HG03520 (cell line): ENCODE results near the gene B4GALNT4.
"Not testable (repeated sequence)": the region's sequence is repeated elsewhere in the genome, so short reads cannot be mapped to it uniquely, and the experiment has no call there.

ENCODE experiments used
- ATAC-seq: cut with Tn5 transposase; IDR thresholded peaks from one replicate; pipeline ENCODE4 v1.9.1; 2021; ENCODE audit warnings: mild to moderate bottlenecking, moderate library complexity; ENCODE audit not compliant: unreplicated experiment

B4GALNT4 gene

GRCh38 chr11:369336-370018, at the start of gene B4GALNT4:
B4GALNT4 (plus strand) TSS chr11:369499; CDS start chr11:369804, 305 bp downstream.
- no peak for ATAC-seq

- not testable (repeated sequence) for ATAC-seq
These were observed 49.4 kb upstream of the B4GALNT4 start for GRCh38 chr11:319888-320273.

- no peak for ATAC-seq
These were observed 45.1 kb upstream of the B4GALNT4 start for GRCh38 chr11:324156-324555.

GRCh38 chr11:324593-325517, 44.4 kb upstream of the B4GALNT4 start:
- ATAC-seq = not testable (repeated sequence)

GRCh38 chr11:325796-326591, 43.3 kb upstream of the B4GALNT4 start:
- no peak for ATAC-seq

GRCh38 chr11:326592-326841, 42.8 kb upstream of the B4GALNT4 start:
- ATAC-seq = no peak

GRCh38 chr11:326842-327580, 42.3 kb upstream of the B4GALNT4 start:
- peak; percentile 56 for ATAC-seq

- ATAC-seq = no peak
These were observed 41.7 kb upstream of the B4GALNT4 start for GRCh38 chr11:327581-327923.

- ATAC-seq = no peak
These were observed 41.3 kb upstream of the B4GALNT4 start for GRCh38 chr11:328012-328411.

- not testable (repeated sequence) for ATAC-seq
These were observed 40.7 kb upstream of the B4GALNT4 start for GRCh38 chr11:328516-329100.

- no peak for ATAC-seq
These were observed 39.4 kb upstream of the B4GALNT4 start for GRCh38 chr11:329886-330253.

GRCh38 chr11:330307-330693, 39.0 kb upstream of the B4GALNT4 start:
- ATAC-seq = no peak

- ATAC-seq = no peak
These were observed 38.5 kb upstream of the B4GALNT4 start for GRCh38 chr11:330694-331357.

- no peak for ATAC-seq
These were observed 37.8 kb upstream of the B4GALNT4 start for GRCh38 chr11:331358-332060.

GRCh38 chr11:332651-333480, 36.4 kb upstream of the B4GALNT4 start:
- ATAC-seq = no peak

- not testable (repeated sequence) for ATAC-seq
These were observed 35.6 kb upstream of the B4GALNT4 start for GRCh38 chr11:333616-334263.

- ATAC-seq = no peak
These were observed 34.9 kb upstream of the B4GALNT4 start for GRCh38 chr11:334264-334994.
